Ishikawa (cell line): ENCODE measurements around the gene ATXN10.

Experiments
- CEBPB ChIP-seq: IDR thresholded peaks from 2 replicates; pipeline ENCODE4 v1.6.1; 2012
- CREB1 ChIP-seq: IDR thresholded peaks from 2 replicates; pipeline ENCODE4 v1.6.1; 2012; ENCODE audit warnings: low read depth
- EGR1 ChIP-seq: IDR thresholded peaks from 2 replicates; pipeline ENCODE4 v1.6.1; 2012
- EP300 ChIP-seq: IDR thresholded peaks from 2 replicates; pipeline ENCODE4 v1.6.1; 2012; ENCODE audit warnings: borderline replicate concordance
- FOXM1 ChIP-seq: IDR thresholded peaks from 2 replicates; pipeline ENCODE4 v1.6.1; 2012; ENCODE audit warnings: low read depth, borderline replicate concordance
- MAX ChIP-seq: IDR thresholded peaks from 2 replicates; pipeline ENCODE4 v1.6.1; 2012
- NFIC ChIP-seq: IDR thresholded peaks from 2 replicates; pipeline ENCODE4 v1.6.1; 2012
- RAD21 ChIP-seq: IDR thresholded peaks from 2 replicates; pipeline ENCODE4 v1.6.1; 2012; ENCODE audit warnings: low read depth
- REST ChIP-seq: IDR thresholded peaks from 2 replicates; pipeline ENCODE4 v1.6.1; 2012; ENCODE audit warnings: low read depth, mild to moderate bottlenecking
- TAF1 ChIP-seq: IDR thresholded peaks from 2 replicates; pipeline ENCODE4 v1.6.1; 2012; ENCODE audit warnings: low read depth, mild to moderate bottlenecking
- TCF12 ChIP-seq: IDR thresholded peaks from 2 replicates; pipeline ENCODE4 v1.6.1; 2012; ENCODE audit warnings: low read depth
- TEAD4 ChIP-seq: IDR thresholded peaks from 2 replicates; pipeline ENCODE4 v1.6.1; 2012
- USF1 ChIP-seq: IDR thresholded peaks from 2 replicates; pipeline ENCODE4 v1.6.1; 2012
- YY1 ChIP-seq: IDR thresholded peaks from 2 replicates; pipeline ENCODE4 v1.6.1; 2012; ENCODE audit warnings: low read depth
- ZBTB7A ChIP-seq: IDR thresholded peaks from 2 replicates; pipeline ENCODE4 v1.6.1; 2012; ENCODE audit warnings: low read depth

ATXN10 gene

GRCh38 chr22:45889539-45890350 lies 218.1 kb downstream of the ATXN10 start:
- TF ChIP-seq ZBTB7A (no peak), CREB1 (no peak), RAD21 (no peak), YY1 (no peak), NFIC (no peak), REST (no peak), TAF1 (no peak), FOXM1 (no peak), CEBPB (no peak), EGR1 (no peak), TCF12 (no peak), EP300 (no peak)

- TF ChIP-seq TEAD4, result no peak
- TF ChIP-seq CREB1, result no peak
- TF ChIP-seq USF1, result no peak
- TF ChIP-seq CEBPB, result no peak
- TF ChIP-seq REST, result no peak
- no peak for TF ChIP-seq RAD21
- TF ChIP-seq MAX, result no peak
- no peak for TF ChIP-seq TCF12
- TF ChIP-seq EGR1, result no peak
- no peak for TF ChIP-seq ZBTB7A
- no peak for TF ChIP-seq EP300
- no peak for TF ChIP-seq FOXM1
- TF ChIP-seq YY1, result no peak
- no peak for TF ChIP-seq NFIC
- no peak for TF ChIP-seq TAF1
Measured at GRCh38 chr22:45890351-45890635, 218.7 kb downstream of the ATXN10 start.

GRCh38 chr22:45891021-45891421 lies 219.4 kb downstream of the ATXN10 start:
- TF ChIP-seq YY1 (no peak), ZBTB7A (no peak), MAX (no peak), REST (no peak), NFIC (no peak), CREB1 (no peak), TAF1 (no peak), EP300 (no peak), CEBPB (no peak), FOXM1 (no peak), TCF12 (no peak), TEAD4 (no peak), RAD21 (no peak), EGR1 (no peak), USF1 (no peak)

- TF ChIP-seq YY1, result no peak
- TF ChIP-seq RAD21, result no peak
- no peak for TF ChIP-seq NFIC
Measured at GRCh38 chr22:45891471-45891995, 219.9 kb downstream of the ATXN10 start.
